Measurements from ENCODE around the gene TNS3. TPM values are rescaled to one million over a fixed set of nuclear protein-coding genes. Genes with fewer than 3 reads are reported as not detected.

The TNS3 gene
- polyA plus RNA-seq, 1 of the 3 experiments (the other 2 are of a cell fraction) = 72.3 TPM

GRCh38 chr7:47407136-47407535, 174.8 kb downstream of the TNS3 start:
- POLR2A ChIA-PET = no interaction called here

GRCh38 chr7:47406801-47407129, 175.1 kb downstream of the TNS3 start:
- ChIA-PET POLR2A (no interaction called here), CTCF (no interaction called here)
- H3K4me1 ChIP-seq (ENCODE audit: control insufficient read depth in 1 of 2, insufficient read depth in 2 of 2, low read depth in 1 of 2, low read length in 1 of 2) = peaks cover 0 to 22% of the 10 kb centered on the region in 2 experiments; a peak in 1 of 4 replicates
- H3K4me2 ChIP-seq = no peak overlapping the region
- H3K79me2 ChIP-seq (ENCODE audit: insufficient read depth) = no peaks in the 10 kb centered on the region
- 90% methylated on average over 11 of the region's 11 CpGs for WGBS (ENCODE audit: low lambda C conversion rate)
- H3K27me3 ChIP-seq (ENCODE audit: insufficient read depth) = no peaks in the 10 kb centered on the region
- TF ChIP-seq CHD2 (IDR thresholded peaks at IDR 0.05; ENCODE audit: low read length, partially characterized antibody) (no peak), RAD21 (IDR thresholded peaks at IDR 0.05; ENCODE audit: low read length) (no peak), SMC3 (IDR thresholded peaks at IDR 0.05; ENCODE audit: low read depth, low read length) (no peak), GATA2 (CRISPR knock-in tag; IDR thresholded peaks at IDR 0.05) (no peak)
- no peaks in the 10 kb centered on the region for H3K9me2 ChIP-seq
- no peak overlapping the region for H3K9ac ChIP-seq
- no peak overlapping the region for H3K4me3 ChIP-seq (ENCODE audit: low read depth in 2 of 2, low read length in 1 of 2)
- DNase-seq = no peak
- H3K9me3 ChIP-seq = no peaks in the 10 kb centered on the region
- peaks cover 6% of the 10 kb centered on the region for H3F3A ChIP-seq (replicated peaks; ENCODE audit: insufficient read depth)
- H2AFZ ChIP-seq (ENCODE audit: low read depth) = no peak overlapping the region
- H4K20me1 ChIP-seq (ENCODE audit: insufficient read depth) = no peaks in the 10 kb centered on the region
- peaks cover 29 to 73% of the 10 kb centered on the region in 2 experiments for H3K36me3 ChIP-seq (replicated peaks in 1 of 2; ENCODE audit: control insufficient read depth in 1 of 2, insufficient read depth in 2 of 2, low read length in 1 of 2)
- no peak overlapping the region for H3K27ac ChIP-seq (ENCODE audit: low read depth in 2 of 2, low read length in 1 of 2)

More at GRCh38 chr7:47407136-47407535, 174.8 kb downstream of the TNS3 start:
- DNase-seq = no peak
- Histone ChIP-seq H3K4me3 (ENCODE audit: low read depth in 2 of 2, low read length in 1 of 2) (no peak overlapping the region), H3K9me2 (no peaks in the 10 kb centered on the region), H3K9ac (no peak overlapping the region), H3K36me3 (replicated peaks in 1 of 2; ENCODE audit: control insufficient read depth in 1 of 2, insufficient read depth in 2 of 2, low read length in 1 of 2) (peaks cover 33 to 73% of the 10 kb centered on the region in 2 experiments), H3F3A (replicated peaks; ENCODE audit: insufficient read depth) (peaks cover 6% of the 10 kb centered on the region), H4K20me1 (ENCODE audit: insufficient read depth) (no peaks in the 10 kb centered on the region), H3K4me1 (ENCODE audit: control insufficient read depth in 1 of 2, insufficient read depth in 2 of 2, low read depth in 1 of 2, low read length in 1 of 2) (peaks cover 0 to 22% of the 10 kb centered on the region in 2 experiments; a peak in 1 of 4 replicates), H3K9me3 (no peaks in the 10 kb centered on the region), H3K27ac (ENCODE audit: low read depth in 2 of 2, low read length in 1 of 2) (no peak overlapping the region), H2AFZ (ENCODE audit: low read depth) (no peak overlapping the region), H3K4me2 (no peak overlapping the region), H3K27me3 (ENCODE audit: insufficient read depth) (no peaks in the 10 kb centered on the region), H3K79me2 (ENCODE audit: insufficient read depth) (no peaks in the 10 kb centered on the region)
- CTCF ChIA-PET = no interaction called here
- TF ChIP-seq USF1 (IDR thresholded peaks at IDR 0.05; ENCODE audit: borderline replicate concordance, low read depth) = no peak
- TF ChIP-seq FOSL2 (IDR thresholded peaks at IDR 0.05; ENCODE audit: borderline replicate concordance, low read depth) = no peak
- no peak for TF ChIP-seq NRF1 (IDR thresholded peaks at IDR 0.05; ENCODE audit: low read depth, low read length)
- no peak for TF ChIP-seq TCF12 (IDR thresholded peaks at IDR 0.05)
- no peak for TF ChIP-seq RXRA (IDR thresholded peaks at IDR 0.05; ENCODE audit: borderline replicate concordance, low read depth)
- TF ChIP-seq MEF2A (IDR thresholded peaks at IDR 0.05; ENCODE audit: borderline replicate concordance, low read depth) = no peak
- no peak for TF ChIP-seq CHD2 (IDR thresholded peaks at IDR 0.05; ENCODE audit: low read length, partially characterized antibody)
- 92% methylated on average over 13 of the region's 13 CpGs for WGBS (ENCODE audit: low lambda C conversion rate)

- Histone ChIP-seq H3K9ac (no peak overlapping the region), H3K27ac (ENCODE audit: low read depth in 2 of 2, low read length in 1 of 2) (no peak overlapping the region), H3K79me2 (ENCODE audit: insufficient read depth) (no peaks in the 10 kb centered on the region), H3K9me3 (no peaks in the 10 kb centered on the region), H3K27me3 (ENCODE audit: insufficient read depth) (no peaks in the 10 kb centered on the region), H2AFZ (ENCODE audit: low read depth) (no peak overlapping the region), H3K4me3 (ENCODE audit: low read depth in 2 of 2, low read length in 1 of 2) (no peak overlapping the region), H3K36me3 (replicated peaks in 1 of 2; ENCODE audit: control insufficient read depth in 1 of 2, insufficient read depth in 2 of 2, low read length in 1 of 2) (peaks cover 27 to 73% of the 10 kb centered on the region in 2 experiments), H3F3A (replicated peaks; ENCODE audit: insufficient read depth) (peaks cover 2% of the 10 kb centered on the region), H3K9me2 (no peaks in the 10 kb centered on the region), H3K4me1 (ENCODE audit: control insufficient read depth in 1 of 2, insufficient read depth in 2 of 2, low read depth in 1 of 2, low read length in 1 of 2) (peaks cover 0 to 22% of the 10 kb centered on the region in 2 experiments; a peak in 1 of 4 replicates), H4K20me1 (ENCODE audit: insufficient read depth) (no peaks in the 10 kb centered on the region), H3K4me2 (no peak overlapping the region)
- ChIA-PET POLR2A (no interaction called here), CTCF (interaction anchor here (1.3 kb wide), 1 partner anchor 30 kb away, joined by 4 read pairs; no protein-coding TSS in a partner anchor)
- no peak for DNase-seq
- WGBS (ENCODE audit: low lambda C conversion rate) = 91% methylated on average over 11 of the region's 13 CpGs
- TF ChIP-seq GABPA (IDR thresholded peaks at IDR 0.05; ENCODE audit: low read depth) (no peak), RFX5 (IDR thresholded peaks at IDR 0.05; ENCODE audit: low read length) (no peak), POLR2AphosphoS5 (IDR thresholded peaks at IDR 0.05; ENCODE audit: low read depth, low read length) (no peak), CTCF (IDR thresholded peaks at IDR 0.05) (no peak), RCOR1 (IDR thresholded peaks at IDR 0.05; ENCODE audit: low read length) (no peak), NRF1 (IDR thresholded peaks at IDR 0.05; ENCODE audit: low read depth, low read length) (no peak), NFIC (IDR thresholded peaks at IDR 0.05; ENCODE audit: borderline replicate concordance) (no peak)
Observed at GRCh38 chr7:47405921-47406800, 175.8 kb downstream of the TNS3 start.

All from SK-N-SH (cell line).